HG03025 (cell line): ENCODE data around the gene SLC7A7.
"Not testable (repeated sequence)": the region's sequence is repeated elsewhere in the genome, so short reads cannot be mapped to it uniquely, and the experiment has no call there.

Experiments
- ATAC-seq: cut with Tn5 transposase; IDR thresholded peaks from one replicate; pipeline ENCODE4 v1.9.1; 2021; ENCODE audit warnings: mild to moderate bottlenecking, moderate library complexity; ENCODE audit not compliant: unreplicated experiment, low FRiP score

The SLC7A7 gene

GRCh38 chr14:22822016-22822570 is 6.9 kb upstream of the SLC7A7 start:
- no peak for ATAC-seq

GRCh38 chr14:22821193-22822015 is 6.2 kb upstream of the SLC7A7 start:
- no peak for ATAC-seq

GRCh38 chr14:22820731-22821130 is 5.5 kb upstream of the SLC7A7 start:
- no peak for ATAC-seq

- peak; percentile 49 for ATAC-seq
Observed at GRCh38 chr14:22819151-22819988, 4.1 kb upstream of the SLC7A7 start.

GRCh38 chr14:22814373-22814772 is 862 bp downstream of the SLC7A7 start:
- no peak for ATAC-seq

GRCh38 chr14:22813145-22813544 is 2.1 kb downstream of the SLC7A7 start:
- no peak for ATAC-seq

GRCh38 chr14:22812744-22813143 is 2.5 kb downstream of the SLC7A7 start:
- no peak for ATAC-seq

GRCh38 chr14:22811722-22812121 is 3.5 kb downstream of the SLC7A7 start:
- ATAC-seq, result no peak

- ATAC-seq, result no peak
Observed at GRCh38 chr14:22808388-22809209, 6.6 kb downstream of the SLC7A7 start.

GRCh38 chr14:22807432-22808087 is 7.7 kb downstream of the SLC7A7 start:
- ATAC-seq, result no peak

GRCh38 chr14:22805235-22805634 is 10.0 kb downstream of the SLC7A7 start:
- ATAC-seq, result not testable (repeated sequence)

- no peak for ATAC-seq
Observed at GRCh38 chr14:22803687-22803974, 11.6 kb downstream of the SLC7A7 start.

- ATAC-seq, result no peak
Observed at GRCh38 chr14:22802860-22803686, 12.2 kb downstream of the SLC7A7 start.

GRCh38 chr14:22801716-22802115 is 13.5 kb downstream of the SLC7A7 start:
- ATAC-seq, result no peak

- ATAC-seq, result no peak
Observed at GRCh38 chr14:22800346-22800745, 14.9 kb downstream of the SLC7A7 start.

- no peak for ATAC-seq
Observed at GRCh38 chr14:22798528-22798927, 16.7 kb downstream of the SLC7A7 start.

- no peak for ATAC-seq
Observed at GRCh38 chr14:22797017-22797917, 18.0 kb downstream of the SLC7A7 start.

- ATAC-seq, result no peak
Observed at GRCh38 chr14:22796087-22796707, 19.0 kb downstream of the SLC7A7 start.
